Inferior parietal cortex (tissue), 1 donor: ENCODE data around the gene LRRFIP2.
"Not testable (repeated sequence)": the region's sequence is repeated elsewhere in the genome, so short reads cannot be mapped to it uniquely, and the experiment has no call there.

ENCODE experiments used
- DNase-seq: peaks from one replicate; pipeline ENCODE4 v3.0.0-alpha.2; 2016; ENCODE audit errors: extremely low spot score

Gene LRRFIP2

DNA sequence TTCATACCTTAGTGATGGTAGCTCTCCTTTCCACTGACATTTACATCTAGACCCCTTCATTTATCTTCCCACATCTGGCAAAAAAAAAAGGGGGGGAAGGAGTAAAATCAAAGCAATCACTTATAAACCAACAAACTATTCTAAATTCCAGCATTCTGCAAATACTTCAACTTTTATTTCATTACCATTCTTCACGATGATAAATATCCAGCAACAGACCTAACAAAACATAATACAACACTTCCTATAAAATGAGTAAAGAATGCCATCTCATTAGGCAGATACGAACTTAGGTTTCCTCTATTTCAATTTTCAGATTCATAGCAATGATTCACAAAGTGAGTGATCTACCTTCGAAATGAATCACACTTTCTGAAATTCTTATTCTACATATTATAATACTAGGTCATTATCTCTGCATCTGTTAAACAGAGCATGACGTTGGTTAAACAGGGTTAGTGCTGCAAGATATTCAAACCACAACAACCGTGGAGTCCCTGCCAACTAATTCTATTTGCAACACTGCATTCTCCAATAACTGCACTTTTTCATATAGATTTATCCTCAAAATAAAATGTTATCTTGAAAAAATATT, at the start of gene LRRFIP2:
TSS of gene LRRFIP2 (minus strand) at position 51 of the 595 bp plus-strand sequence. CDS start 25,599 bp downstream, outside the sequence.
- no peak for DNase-seq

GRCh38 chr3:37223576-37223975, 49.2 kb upstream of the LRRFIP2 start:
- no peak for DNase-seq

- DNase-seq = no peak
Observed at GRCh38 chr3:37223141-37223558, 48.8 kb upstream of the LRRFIP2 start.

DNA sequence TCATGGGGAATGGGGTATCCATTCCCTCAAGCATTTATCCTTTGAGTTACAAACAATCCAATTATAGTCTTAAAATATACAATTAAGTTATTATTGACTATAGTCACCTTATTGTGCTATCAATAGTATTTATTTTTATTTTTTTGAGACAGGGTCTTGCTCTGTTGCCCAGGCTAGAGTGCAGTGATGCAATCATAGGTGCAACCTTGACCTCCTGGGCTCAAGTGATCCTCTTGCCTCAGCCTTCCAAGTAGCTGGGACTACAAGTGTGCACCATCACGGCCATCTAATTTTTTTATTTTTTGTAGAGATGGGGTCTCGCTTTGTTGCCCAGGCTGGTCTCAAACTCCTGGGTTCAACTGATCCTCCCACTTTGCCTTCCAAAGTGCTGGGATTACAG, 48.2 kb upstream of the LRRFIP2 start:
- DNase-seq = not testable (repeated sequence)

GRCh38 chr3:37221407-37221806, 47.0 kb upstream of the LRRFIP2 start:
- DNase-seq = no peak

DNA sequence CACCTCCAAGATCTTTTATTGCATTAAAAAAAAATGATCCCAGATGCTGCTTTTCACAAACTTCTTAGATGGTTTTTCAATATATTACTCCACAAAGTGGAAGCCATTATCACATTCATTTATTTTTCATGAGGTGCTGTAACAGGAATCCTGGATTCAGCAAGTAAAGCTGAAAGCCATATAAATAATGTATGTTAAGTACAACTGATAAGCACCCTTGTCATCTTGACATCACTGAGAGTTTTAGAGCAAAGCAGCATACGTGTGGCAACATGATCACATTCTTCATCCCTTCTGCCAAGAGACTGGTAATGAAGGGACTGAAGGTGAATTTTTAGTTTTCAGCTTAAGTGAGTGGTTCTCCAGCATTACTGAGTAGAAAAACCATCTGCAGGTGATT, 44.9 kb upstream of the LRRFIP2 start:
- DNase-seq = no peak

DNA sequence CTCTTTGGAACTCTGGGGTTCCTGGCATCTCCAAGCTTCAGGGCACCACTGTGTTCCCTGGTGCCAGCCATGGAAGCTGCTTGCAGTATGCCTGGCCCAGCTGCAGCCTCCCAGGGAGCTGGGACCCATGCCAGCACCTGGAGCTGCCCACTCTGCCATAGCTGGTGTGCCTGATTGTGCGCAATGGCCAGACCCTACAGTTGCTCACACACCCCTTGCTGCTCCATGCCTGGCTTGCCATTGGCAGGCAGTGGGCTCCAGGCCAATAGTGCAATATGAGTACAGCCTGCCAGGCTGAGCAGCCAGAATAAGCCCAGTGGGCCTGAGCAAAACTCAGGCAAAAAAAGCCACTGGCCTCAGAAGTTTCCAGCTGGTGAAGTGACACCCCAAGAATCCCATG, 43.8 kb upstream of the LRRFIP2 start:
- no peak for DNase-seq

DNA sequence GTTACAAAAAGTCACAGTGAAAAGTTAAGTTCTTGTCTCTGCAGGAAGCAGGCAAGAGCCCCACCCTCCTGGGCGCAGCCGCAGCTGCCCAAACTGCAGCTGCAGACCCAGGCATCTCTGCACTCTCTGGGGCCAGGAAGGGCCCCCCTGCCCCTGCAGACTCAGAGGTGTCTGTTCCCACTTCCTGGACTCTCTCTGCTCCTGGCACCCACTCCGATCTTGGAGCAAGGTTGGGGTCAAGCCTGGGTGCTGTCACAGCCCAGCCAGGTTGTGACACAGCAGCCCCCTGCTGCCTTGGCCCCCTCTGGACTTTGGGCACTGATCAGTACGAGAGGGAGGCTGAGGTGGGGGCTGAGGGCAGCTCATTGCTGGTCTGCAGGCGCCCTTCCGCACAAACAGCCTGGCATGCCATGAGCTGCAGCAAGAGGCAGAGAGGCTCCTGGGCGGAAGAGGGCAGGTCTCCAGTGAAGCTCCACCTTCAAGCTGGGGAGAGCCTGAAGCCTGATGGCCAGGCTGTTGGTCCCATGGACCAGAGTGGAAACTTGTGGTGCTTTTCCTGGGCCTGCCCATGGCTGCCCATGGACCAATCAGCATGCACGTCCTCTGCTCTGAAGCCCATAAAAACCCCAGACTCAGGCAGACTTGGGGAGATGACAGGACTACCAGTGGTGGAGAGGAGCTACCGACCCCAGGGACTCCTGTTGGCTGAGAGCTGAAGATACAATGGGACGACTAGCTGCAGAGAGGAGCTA, 42.9 kb upstream of the LRRFIP2 start:
- DNase-seq = no peak

DNA sequence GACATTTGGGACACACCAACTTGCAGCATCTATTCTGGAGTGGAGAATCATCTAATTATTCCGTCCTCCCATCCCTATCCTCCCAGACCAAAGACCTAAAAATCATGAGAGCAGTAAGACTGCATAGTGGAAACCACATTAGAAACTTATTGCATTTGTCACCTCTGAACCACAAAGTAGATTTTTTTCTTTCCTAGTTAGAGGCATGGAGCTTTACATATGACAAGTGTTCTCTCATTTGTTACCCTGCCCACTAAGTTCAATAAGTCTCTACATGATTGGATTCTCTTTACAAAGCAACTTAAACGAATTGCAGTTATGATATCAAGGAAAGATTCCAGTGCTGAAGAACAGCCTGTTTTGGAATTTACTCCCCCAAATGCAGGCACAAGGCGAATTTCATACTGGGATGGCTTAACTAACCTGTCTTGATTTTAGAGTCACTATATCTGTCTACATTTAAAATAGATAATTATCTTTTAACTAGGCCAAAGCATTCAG, 42.3 kb upstream of the LRRFIP2 start:
- no peak for DNase-seq

DNA sequence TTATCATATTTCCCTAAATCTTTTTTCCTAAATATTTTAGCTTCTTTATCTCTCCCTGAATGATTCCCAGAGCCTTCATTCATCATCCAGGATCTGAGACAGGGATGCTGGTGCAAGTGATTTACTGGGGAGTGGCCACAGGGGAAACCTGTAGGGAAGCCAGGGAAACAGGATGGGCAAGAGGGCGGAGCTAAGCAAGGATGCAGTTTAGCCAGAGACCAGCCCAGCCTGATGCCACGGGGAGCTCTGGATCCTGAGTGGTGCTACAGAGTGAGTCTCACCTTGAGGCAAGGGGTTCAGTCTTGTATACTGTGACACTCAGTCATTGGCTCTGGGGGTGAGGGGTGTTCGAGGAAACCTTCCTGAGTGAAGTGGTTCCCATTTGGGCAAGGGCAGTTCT, 39.7 kb upstream of the LRRFIP2 start:
- DNase-seq = no peak

DNA sequence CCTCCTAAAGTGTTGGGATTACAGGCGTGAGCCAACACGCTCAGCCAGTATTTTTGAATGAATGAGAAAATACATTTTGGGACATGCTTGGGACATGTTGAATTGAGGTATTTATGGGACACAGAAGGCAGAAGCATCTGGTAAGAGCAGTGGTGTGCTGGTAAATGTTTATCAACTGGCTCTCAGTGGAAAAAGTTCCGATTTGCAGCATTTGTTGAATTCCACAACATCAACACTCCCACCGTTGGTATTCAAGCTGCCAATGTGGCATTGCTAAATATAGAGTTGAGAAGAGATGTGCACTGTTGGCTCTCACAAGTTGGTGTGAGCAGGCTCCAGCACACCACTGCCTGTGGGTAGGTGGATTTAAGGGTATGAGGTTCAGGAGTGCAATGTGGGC, 35.8 kb upstream of the LRRFIP2 start:
- DNase-seq = peak; percentile 30

DNA sequence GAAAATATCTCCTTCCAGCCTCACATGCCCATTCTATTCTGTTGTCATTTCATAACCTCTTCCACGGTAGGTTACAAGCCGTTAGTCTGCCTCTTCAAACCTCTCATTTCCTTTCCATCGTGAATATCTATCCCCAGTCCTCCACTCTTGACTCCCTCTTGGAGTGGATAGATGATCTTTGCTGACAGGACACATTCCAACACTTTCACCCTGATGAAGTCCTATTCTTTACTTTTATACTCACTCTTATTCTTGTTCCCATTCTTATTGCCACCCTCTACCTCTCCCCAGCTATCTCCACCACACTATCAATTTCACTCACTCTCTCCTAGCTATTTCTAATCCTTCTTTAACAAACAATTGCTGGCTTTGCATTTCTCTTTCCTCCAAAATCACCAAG, 34.2 kb upstream of the LRRFIP2 start:
- not testable (repeated sequence) for DNase-seq

- not testable (repeated sequence) for DNase-seq
Observed at GRCh38 chr3:37208008-37208407, 33.6 kb upstream of the LRRFIP2 start.

DNA sequence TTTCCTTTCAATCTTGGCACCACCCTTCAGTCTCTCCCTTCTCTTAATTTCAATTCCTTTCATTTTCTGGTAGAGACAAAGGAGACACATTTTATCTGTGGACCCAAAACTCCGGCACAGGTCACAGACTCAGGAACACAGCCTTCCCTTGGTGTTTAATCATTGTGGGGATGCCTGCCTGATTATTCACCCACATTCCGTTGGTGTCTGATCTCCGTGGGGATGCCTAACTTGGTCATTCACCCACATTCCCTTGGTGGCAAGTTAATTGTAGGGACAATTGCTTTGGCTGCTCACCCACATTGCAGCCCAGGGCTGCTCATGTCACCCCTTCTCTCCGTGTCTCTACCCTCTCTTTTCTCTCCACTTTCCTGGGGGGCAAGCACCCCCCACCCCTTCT, 31.7 kb upstream of the LRRFIP2 start:
- not testable (repeated sequence) for DNase-seq

GRCh38 chr3:37204314-37204713, 29.9 kb upstream of the LRRFIP2 start:
- no peak for DNase-seq

GRCh38 chr3:37202035-37202434, 27.7 kb upstream of the LRRFIP2 start:
- DNase-seq = no peak

GRCh38 chr3:37200141-37200540, 25.8 kb upstream of the LRRFIP2 start:
- DNase-seq = no peak

DNA sequence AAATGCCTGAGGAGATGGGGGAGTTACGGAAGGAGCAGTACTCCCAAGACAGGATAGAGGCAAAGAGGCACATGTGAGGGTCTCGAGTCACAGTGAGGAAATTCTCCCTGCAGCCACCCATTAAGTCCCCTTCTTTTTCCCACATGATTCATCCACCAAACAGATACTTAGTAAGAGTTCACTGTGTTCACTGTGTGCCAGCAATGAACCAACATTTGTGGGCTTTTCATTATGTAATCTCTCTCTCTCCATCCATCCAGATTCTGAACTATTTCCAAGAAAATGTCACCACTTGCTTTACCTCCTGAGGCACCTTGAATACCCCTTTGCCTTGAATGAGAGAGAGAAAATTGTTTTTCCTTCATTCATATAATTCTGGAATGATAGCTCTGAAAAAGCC, 24.6 kb upstream of the LRRFIP2 start:
- DNase-seq = no peak

DNA sequence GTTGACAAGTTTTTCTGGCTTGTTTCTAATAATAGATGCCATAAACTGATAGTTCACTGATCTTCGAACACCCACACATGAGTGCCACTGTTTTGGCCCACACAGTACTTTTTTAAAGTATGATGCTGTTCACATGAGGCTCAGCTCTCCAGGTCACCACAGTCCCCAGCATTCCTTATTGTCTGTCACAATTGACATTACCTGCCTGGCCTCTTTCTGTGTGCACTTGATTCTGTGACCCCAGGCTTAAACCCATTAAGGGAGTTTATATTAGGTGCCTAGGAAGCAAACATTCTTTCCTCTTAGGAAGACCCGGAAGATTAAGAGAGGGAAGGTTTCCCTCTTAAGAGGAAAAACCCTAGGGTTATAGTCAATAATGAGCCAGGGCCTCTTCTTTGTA, 24.2 kb upstream of the LRRFIP2 start:
- no peak for DNase-seq

DNA sequence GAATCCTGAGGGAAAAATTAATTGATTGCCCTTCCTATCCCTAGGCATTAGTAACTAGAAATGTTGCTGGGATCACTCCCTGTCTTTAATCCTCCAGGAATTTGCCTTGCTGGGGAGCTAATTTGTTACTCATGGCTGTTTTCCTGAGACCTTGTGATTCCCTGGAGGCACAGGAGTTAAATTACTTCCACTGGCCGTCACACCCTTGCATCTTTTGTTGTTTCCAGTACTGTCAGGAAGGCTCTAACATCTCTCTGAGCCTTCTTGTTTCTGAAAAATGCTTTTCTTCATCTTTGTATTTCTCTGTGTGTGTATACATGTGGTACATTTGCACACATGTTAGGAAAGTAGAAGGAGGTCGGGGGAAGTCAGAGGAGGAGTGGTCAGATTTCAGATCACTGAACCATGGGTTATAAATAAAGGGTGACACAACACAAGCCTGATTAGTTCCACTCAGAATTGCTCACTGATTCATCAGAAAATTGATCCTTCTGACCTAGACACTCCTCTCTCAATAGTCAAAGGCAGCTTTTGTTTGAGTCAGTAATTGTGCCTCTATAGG, 23.5 kb upstream of the LRRFIP2 start:
- no peak for DNase-seq

DNA sequence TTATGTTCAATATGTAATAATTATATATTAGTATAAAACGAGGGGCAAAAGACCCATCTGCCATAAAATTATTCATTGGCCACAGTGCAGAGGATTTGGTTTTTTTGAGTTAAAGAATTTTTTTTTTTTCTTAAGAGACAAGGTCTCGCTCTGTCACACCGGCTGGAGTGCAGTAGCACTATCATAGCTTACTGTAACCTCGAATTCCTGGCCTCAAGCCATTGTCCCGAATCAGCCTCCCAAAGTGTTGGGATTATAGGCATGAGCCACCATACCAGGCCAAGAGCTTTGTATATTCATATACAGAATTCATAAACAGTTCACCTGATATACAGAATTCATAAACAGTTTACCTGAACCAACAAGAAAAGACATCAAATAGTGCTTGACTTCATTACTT, 20.2 kb upstream of the LRRFIP2 start:
- DNase-seq = no peak

GRCh38 chr3:37190667-37191066, 16.3 kb upstream of the LRRFIP2 start:
- DNase-seq = no peak

GRCh38 chr3:37189109-37189508, 14.7 kb upstream of the LRRFIP2 start:
- no peak for DNase-seq
